Astrocyte (in vitro differentiated cells and primary cell): ENCODE measurements around the gene FNDC8. TPM values are rescaled to one million over a fixed set of nuclear protein-coding genes. Genes with fewer than 3 reads are reported as not detected.

Experiments used
- DNase-seq: peaks from one replicate; pipeline ENCODE4 v3.0.0-alpha.2; 2010; ENCODE audit warnings: low read depth
- FAIRE-seq: peaks from 2 replicates; lab custom pipeline; 2011; peaks lifted over from hg19 to GRCh38; lab: Jason Lieb, UNC
- H2AFZ ChIP-seq: 2 replicates; pipeline ENCODE4 v1.6.0; 2012; ENCODE audit warnings: low read depth, low read length, inconsistent platforms
- H3K27ac ChIP-seq: 2 replicates; pipeline ENCODE4 v1.5.1; 2011; ENCODE audit warnings: low read depth, low read length, inconsistent platforms
- H3K27me3 ChIP-seq: 2 replicates; pipeline ENCODE4 v1.6.0; 2011; ENCODE audit warnings: low read length, inconsistent platforms; ENCODE audit not compliant: insufficient read depth
- H3K36me3 ChIP-seq: 2 replicates; pipeline ENCODE4 v1.5.1; 2011; ENCODE audit warnings: low read length, inconsistent platforms; ENCODE audit not compliant: insufficient read depth
- H3K4me1 ChIP-seq: 2 replicates; pipeline ENCODE4 v1.5.1; 2011; ENCODE audit warnings: low read length, inconsistent platforms; ENCODE audit not compliant: insufficient read depth
- H3K4me2 ChIP-seq: 2 replicates; pipeline ENCODE4 v1.6.0; 2012; ENCODE audit warnings: low read length, inconsistent platforms
- H3K4me3 ChIP-seq: 2 replicates; pipeline ENCODE4 v1.5.1; 2011; ENCODE audit warnings: low read depth, mild to moderate bottlenecking, low read length, inconsistent platforms; ENCODE audit not compliant: insufficient read depth
- H3K79me2 ChIP-seq: 2 replicates; pipeline ENCODE4 v1.6.0; 2012; ENCODE audit warnings: mild to moderate bottlenecking, low read length, inconsistent platforms; ENCODE audit not compliant: insufficient read depth
- H3K9ac ChIP-seq: 2 replicates; pipeline ENCODE4 v1.6.0; 2012; ENCODE audit warnings: mild to moderate bottlenecking, low read length, inconsistent platforms
- H3K9me3 ChIP-seq: 2 replicates; pipeline ENCODE4 v1.5.1; 2012; ENCODE audit warnings: low read depth, mild to moderate bottlenecking, low read length, inconsistent platforms; ENCODE audit not compliant: insufficient read depth
- H4K20me1 ChIP-seq: 2 replicates; pipeline ENCODE4 v1.6.0; 2012; ENCODE audit warnings: low read length, inconsistent platforms; ENCODE audit not compliant: insufficient read depth
- H3K27ac Mint-ChIP-seq: one replicate; pipeline ENCODE4 v1.8.0; 2021; ENCODE audit warnings: mild to moderate bottlenecking, mixed read lengths; ENCODE audit not compliant: unreplicated experiment
- H3K27me3 Mint-ChIP-seq: one replicate; pipeline ENCODE4 v1.8.0; 2021; ENCODE audit warnings: low read depth, mixed read lengths; ENCODE audit not compliant: unreplicated experiment
- H3K36me3 Mint-ChIP-seq: one replicate; pipeline ENCODE4 v1.8.0; 2021; ENCODE audit warnings: low read depth, mixed read lengths; ENCODE audit not compliant: unreplicated experiment
- H3K4me1 Mint-ChIP-seq: one replicate; pipeline ENCODE4 v1.8.0; 2021; ENCODE audit warnings: low read depth, mixed read lengths; ENCODE audit not compliant: unreplicated experiment
- H3K4me3 Mint-ChIP-seq: one replicate; pipeline ENCODE4 v1.8.0; 2021; ENCODE audit warnings: mild to moderate bottlenecking, moderate library complexity, mixed read lengths; ENCODE audit not compliant: unreplicated experiment
- H3K9me3 Mint-ChIP-seq: one replicate; pipeline ENCODE4 v1.8.0; 2021; ENCODE audit warnings: mild to moderate bottlenecking, mixed read lengths; ENCODE audit not compliant: unreplicated experiment
- EZH2 ChIP-seq: IDR thresholded peaks from 2 replicates; pipeline ENCODE4 v1.6.1; 2012; ENCODE audit warnings: mild to moderate bottlenecking, low read length, inconsistent platforms; ENCODE audit not compliant: insufficient read depth
- total RNA-seq: library from RNA; stranded (reverse); gene quantifications from 2 replicates; pipeline ENCODE4 v1.2.1, GENCODE V29; 2021
- TF ChIP-seq, protein P1 (sequence below): IDR thresholded peaks from 2 replicates; pipeline ENCODE4 v1.5.1; 2011; ENCODE audit warnings: low read depth, mild to moderate bottlenecking, inconsistent platforms, low read length, moderate library complexity; ENCODE audit not compliant: insufficient read depth

FNDC8 gene
- total RNA-seq, 1 donor from 2014 or later, result not detected

DNA sequence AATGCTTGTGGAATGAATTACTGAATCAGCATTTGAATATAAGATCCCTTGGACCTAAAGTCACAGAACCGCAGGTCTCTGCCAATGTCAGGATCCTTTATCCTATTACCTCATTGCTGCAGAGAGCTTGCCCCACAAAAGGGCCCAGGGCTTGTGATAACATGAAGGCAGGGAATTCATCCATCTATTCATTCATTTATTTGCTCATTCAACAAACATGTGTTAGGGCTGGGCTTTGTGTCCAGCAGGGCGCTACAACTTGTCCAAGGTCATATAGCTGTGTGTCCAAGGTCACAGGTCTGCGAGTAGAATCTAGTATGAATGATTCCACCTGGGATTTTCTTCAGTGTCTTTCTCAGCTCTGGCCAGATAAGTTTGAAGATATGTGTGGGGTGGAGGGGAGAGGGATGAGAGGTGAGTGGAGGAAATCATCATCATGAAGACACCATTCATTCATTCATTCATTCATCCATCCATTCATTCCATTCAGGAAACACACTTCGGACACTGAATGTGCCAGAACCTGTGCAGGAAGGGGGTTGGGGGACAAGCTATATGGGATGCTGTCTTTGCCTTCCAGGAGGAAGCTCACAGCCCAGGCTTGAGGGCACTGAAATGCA, 24.9 kb downstream of the FNDC8 start:
- H2AFZ ChIP-seq, result no peak overlapping the region
- peaks cover 8% of the 10 kb centered on the region for H3K79me2 ChIP-seq
- no peak overlapping the region for H3K9ac ChIP-seq
- DNase-seq (no peak), FAIRE-seq (no peak)
- H3K4me2 ChIP-seq, result no peak overlapping the region
- Mint-ChIP-seq H3K4me3 (no peak overlapping the region), H3K36me3 (no peaks in the 10 kb centered on the region), H3K27ac (no peak overlapping the region), H3K9me3 (peaks cover 2% of the 10 kb centered on the region), H3K4me1 (peaks cover 2% of the 10 kb centered on the region), H3K27me3 (peaks cover 19% of the 10 kb centered on the region)
- no peaks in the 10 kb centered on the region for H3K36me3 ChIP-seq
- TF ChIP-seq, protein P1, sequence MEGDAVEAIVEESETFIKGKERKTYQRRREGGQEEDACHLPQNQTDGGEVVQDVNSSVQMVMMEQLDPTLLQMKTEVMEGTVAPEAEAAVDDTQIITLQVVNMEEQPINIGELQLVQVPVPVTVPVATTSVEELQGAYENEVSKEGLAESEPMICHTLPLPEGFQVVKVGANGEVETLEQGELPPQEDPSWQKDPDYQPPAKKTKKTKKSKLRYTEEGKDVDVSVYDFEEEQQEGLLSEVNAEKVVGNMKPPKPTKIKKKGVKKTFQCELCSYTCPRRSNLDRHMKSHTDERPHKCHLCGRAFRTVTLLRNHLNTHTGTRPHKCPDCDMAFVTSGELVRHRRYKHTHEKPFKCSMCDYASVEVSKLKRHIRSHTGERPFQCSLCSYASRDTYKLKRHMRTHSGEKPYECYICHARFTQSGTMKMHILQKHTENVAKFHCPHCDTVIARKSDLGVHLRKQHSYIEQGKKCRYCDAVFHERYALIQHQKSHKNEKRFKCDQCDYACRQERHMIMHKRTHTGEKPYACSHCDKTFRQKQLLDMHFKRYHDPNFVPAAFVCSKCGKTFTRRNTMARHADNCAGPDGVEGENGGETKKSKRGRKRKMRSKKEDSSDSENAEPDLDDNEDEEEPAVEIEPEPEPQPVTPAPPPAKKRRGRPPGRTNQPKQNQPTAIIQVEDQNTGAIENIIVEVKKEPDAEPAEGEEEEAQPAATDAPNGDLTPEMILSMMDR, result no peak
- no peak for TF ChIP-seq EZH2
- H3K4me1 ChIP-seq, result no peaks in the 10 kb centered on the region
- H3K4me3 ChIP-seq, result no peak overlapping the region
- H3K27me3 ChIP-seq, result peaks cover 9% of the 10 kb centered on the region
- no peaks in the 10 kb centered on the region for H4K20me1 ChIP-seq
- no peak overlapping the region for H3K27ac ChIP-seq
- no peaks in the 10 kb centered on the region for H3K9me3 ChIP-seq

DNA sequence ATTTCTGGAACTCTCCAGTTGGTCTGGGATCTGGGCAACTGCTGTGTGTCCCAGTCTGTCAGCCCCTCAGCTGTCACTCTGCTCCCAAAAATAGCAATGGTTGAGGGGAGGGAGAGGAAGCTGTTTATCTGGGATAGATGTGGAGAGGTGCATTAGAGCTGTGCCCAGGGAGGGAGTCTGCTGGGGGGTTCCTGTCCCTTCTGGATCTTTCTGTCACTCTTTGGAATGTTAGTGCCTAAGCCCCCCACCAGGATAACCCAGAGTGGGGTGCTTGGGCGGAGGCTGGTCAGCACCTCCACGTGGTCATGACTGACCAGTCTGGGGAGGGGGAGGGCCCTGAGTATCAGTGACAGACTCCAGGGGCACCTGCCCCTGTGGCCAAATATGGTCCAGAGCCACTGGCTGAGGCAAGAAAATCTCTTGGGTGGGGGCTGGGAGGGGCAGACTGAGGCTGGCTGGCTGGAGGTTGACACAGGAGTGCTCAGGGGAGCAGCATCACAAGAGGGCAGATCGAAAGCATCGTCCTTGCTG, 26.0 kb downstream of the FNDC8 start, which contains the start of gene UNC45B:
Gene UNC45B (plus strand): TSS at position 443 of the 531 bp plus-strand sequence. CDS start 447 bp downstream, outside the sequence.
- Histone ChIP-seq H3K9ac (no peak within 1 kb of the TSS), H3K27ac (no peak within 1 kb of the TSS), H3K36me3 (no peaks in the 10 kb centered on the region), H3K4me2 (no peak within 1 kb of the TSS), H3K9me3 (no peaks in the 10 kb centered on the region), H2AFZ (no peak within 1 kb of the TSS), H4K20me1 (no peaks in the 10 kb centered on the region), H3K4me3 (no peak within 1 kb of the TSS), H3K79me2 (no peaks in the 10 kb centered on the region), H3K27me3 (peaks cover 9% of the 10 kb centered on the region), H3K4me1 (no peaks in the 10 kb centered on the region)
- no peak for TF ChIP-seq EZH2
- TF ChIP-seq, protein P1, result no peak
- Mint-ChIP-seq H3K27ac (no peak within 1 kb of the TSS), H3K36me3 (no peaks in the 10 kb centered on the region), H3K9me3 (peaks cover under 1% of the 10 kb centered on the region), H3K4me1 (peaks cover 2% of the 10 kb centered on the region), H3K27me3 (peaks cover 19% of the 10 kb centered on the region), H3K4me3 (no peak within 1 kb of the TSS)
- DNase-seq (no peak), FAIRE-seq (no peak)

DNA sequence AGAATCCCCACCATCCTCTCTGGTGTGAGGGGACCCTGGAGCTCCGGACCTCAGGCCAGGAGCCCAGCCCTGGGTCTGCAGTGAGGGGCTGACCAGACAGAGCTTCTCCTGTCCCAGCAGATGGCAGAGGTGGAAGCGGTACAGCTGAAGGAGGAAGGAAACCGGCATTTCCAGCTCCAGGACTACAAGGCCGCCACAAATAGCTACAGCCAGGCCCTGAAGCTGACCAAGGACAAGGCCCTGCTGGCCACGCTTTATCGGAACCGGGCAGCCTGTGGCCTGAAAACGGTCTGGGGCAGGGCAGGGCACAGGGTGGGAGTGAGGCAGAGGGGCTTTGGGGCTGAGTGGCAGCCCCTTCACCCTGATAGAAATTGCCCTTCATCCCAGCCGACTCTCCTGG, 26.7 kb downstream of the FNDC8 start:
- no peaks in the 10 kb centered on the region for H4K20me1 ChIP-seq
- H2AFZ ChIP-seq, result no peak overlapping the region
- H3K27me3 ChIP-seq, result peaks cover 9% of the 10 kb centered on the region
- no peak overlapping the region for H3K27ac Mint-ChIP-seq
- FAIRE-seq (no peak), DNase-seq (no peak)
- no peaks in the 10 kb centered on the region for H3K9me3 Mint-ChIP-seq
- no peaks in the 10 kb centered on the region for H3K4me1 ChIP-seq
- no peak overlapping the region for H3K27ac ChIP-seq
- H3K4me1 Mint-ChIP-seq, result peaks cover 2% of the 10 kb centered on the region
- TF ChIP-seq EZH2, result no peak
- TF ChIP-seq, protein P1, result no peak
- H3K27me3 Mint-ChIP-seq, result peaks cover 19% of the 10 kb centered on the region
- H3K9ac ChIP-seq, result no peak overlapping the region
- H3K36me3 Mint-ChIP-seq, result no peaks in the 10 kb centered on the region
- no peaks in the 10 kb centered on the region for H3K79me2 ChIP-seq
- H3K36me3 ChIP-seq, result no peaks in the 10 kb centered on the region
- no peak overlapping the region for H3K4me3 ChIP-seq
- H3K4me2 ChIP-seq, result no peak overlapping the region
- no peaks in the 10 kb centered on the region for H3K9me3 ChIP-seq
- H3K4me3 Mint-ChIP-seq, result no peak overlapping the region
